ENCODE measurements around the gene ADAMTS16.
A peak's percentile ranks its signal among the peaks of the same experiment; 100 is the strongest.
"Not testable (repeated sequence)": the region's sequence is repeated elsewhere in the genome, so short reads cannot be mapped to it uniquely, and the experiment has no call there.

The ADAMTS16 gene

DNA sequence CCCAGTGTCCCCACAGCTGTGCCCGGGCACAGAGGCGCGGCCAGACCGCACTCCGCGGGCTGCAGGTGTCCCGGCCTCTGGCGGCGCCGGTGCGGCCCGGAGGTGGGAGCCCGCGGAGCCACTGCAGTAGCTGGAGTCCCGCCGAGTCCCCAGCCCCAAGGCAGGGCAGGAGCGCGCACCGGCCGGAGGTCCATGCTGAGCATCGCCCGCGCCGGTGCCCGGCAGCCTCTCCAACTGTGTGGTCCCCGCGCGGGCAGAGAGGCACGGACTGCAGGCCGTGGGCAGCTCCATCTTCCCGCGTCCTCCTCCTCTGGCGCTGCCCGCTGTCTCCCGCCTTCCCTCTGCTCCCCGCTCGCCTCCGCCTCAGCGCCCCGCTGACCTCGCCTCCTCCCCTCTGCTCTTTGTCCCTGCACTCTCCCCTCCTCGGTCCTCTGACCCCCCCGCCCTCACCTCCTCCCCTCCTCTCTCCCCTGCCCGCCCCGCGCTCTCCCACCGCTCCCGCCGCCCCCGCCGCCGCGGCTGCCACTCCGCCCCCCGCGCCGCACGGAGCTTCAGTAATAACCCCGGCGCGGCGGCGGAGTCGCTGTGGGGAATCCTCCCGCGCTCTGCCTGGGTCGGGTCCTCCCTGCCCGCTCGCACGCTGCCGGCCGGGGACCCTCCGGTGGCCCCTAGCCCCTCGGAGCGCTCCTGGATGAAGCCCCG, at the start of gene ADAMTS16:
ADAMTS16 (plus strand) TSS at position 554 of the 702 bp plus-strand sequence; CDS start at position 692, 138 bp downstream.
- no peak for DNase-seq

- DNase-seq = no peak
Measured at GRCh38 chr5:5092149-5092548, 48.0 kb upstream of the ADAMTS16 start.

- DNase-seq = no peak
Measured at GRCh38 chr5:5100635-5101034, 39.5 kb upstream of the ADAMTS16 start.

DNA sequence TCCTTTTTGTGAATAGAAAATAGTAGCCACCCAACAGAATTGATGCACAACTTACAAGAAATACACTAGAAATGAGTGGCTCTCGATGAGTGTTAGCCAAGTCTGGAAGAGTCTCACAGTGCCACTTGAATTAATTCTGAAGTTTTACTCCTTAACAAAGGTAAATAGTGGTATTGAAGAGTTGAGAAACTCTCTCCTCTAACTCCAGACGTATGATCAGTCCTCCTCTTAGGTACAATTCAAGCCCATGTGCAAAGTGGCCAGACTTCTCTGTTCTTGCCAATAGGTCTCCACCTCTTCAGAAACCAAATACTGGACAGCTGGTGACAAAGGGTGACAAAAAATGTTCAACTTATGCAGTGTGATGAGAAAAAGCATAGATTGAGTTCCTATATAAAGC, 38.5 kb upstream of the ADAMTS16 start:
- DNase-seq = no peak

DNA sequence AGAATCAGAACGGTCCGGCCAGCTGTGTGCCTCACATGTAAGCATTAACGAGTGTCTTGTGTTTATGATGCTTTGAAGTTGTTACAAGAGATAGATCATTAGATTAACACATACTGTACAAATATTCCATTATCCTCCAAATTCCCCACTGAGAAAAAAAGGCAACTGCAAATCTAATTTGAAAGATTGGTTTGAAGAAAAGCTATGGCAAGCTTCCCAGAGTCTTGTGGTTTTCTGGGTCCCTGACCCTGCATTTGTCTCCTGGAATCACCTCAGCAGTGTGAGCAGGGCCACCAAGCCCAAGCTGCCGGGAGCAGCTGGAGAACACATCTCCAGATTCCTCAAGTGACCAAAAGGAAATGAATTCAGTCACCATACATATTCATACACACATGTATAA, 36.9 kb upstream of the ADAMTS16 start:
- no peak for DNase-seq

- DNase-seq = no peak
Measured at GRCh38 chr5:5104550-5104949, 35.6 kb upstream of the ADAMTS16 start.

DNA sequence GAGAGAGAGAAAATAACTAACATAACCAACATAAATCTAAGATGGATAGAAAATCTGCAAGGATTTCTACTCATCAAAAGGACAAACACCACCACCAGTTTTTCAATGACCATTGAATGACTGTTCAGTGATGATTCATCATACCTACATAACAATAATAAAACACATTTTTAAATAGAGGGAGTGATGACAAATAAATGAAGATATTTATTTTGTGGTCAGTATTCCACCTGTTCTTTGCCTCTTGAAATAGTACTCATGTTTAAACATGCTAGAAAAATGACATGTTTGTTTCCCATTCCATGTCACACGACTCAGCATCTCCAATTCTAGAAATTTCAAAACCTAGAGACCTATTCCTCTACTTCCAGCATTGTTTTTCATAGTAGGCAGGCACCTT, 34.6 kb upstream of the ADAMTS16 start:
- DNase-seq = no peak

- no peak for DNase-seq
Measured at GRCh38 chr5:5116956-5117355, 23.2 kb upstream of the ADAMTS16 start.

DNA sequence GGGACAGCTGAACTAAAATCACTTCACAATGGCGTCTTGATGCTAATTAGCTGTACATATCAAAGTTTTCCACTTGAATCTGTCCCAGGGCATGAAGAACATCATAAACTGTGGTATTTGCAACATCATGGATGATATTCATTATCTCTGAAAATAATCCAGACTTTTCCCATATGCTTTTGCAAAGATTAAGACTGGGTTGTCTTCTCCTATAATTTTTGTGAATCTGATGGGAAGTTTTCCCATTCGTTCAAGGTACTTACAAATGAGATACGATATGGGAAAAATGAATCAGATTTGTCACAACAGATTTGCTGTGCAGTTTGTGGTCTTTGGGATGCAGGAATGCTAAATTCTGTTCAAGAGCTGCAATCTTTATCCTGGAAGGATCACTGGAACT, 17.4 kb upstream of the ADAMTS16 start:
- no peak for DNase-seq

GRCh38 chr5:5124231-5124630, 15.9 kb upstream of the ADAMTS16 start:
- DNase-seq = no peak

DNA sequence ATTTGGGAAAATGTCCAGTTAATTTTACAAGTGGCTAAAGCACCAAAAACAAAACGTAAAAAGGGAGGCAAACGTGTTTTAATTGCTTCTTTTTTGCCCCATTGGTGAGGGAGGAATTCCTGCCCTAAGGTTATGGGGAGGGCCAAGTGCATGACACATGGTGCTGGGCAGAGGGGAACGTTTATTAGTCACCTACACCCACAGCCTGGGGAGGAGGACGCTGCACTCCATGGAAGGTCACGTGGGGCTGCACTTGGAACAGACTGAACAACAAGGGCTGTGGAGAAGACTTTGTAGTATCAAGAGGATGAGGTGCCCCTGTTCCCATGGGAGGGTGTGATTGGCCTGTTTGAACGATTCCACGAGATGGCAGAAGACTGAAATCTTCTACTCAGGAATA, 13.7 kb upstream of the ADAMTS16 start:
- DNase-seq = no peak

DNA sequence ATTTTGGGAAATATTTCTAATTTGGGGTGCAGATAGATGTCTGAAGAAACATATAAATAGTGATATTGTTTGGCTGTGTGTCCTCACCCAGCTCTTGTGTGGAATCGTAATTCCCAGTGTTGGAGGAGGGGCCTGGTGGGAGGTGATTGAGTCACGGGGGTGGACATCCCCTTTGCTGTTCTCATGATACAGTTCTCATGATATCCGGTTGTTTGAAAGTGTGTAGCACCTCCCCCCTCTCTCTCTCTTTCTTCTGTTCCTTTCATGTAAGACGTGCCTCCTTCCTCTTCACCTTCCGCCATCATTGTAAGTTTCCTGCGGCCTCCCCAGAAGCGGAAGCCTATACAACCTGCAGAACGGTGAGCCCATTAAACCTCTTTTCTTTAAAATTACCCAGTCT, 11.4 kb upstream of the ADAMTS16 start:
- no peak for DNase-seq

- DNase-seq = no peak
Measured at GRCh38 chr5:5132234-5132633, 7.9 kb upstream of the ADAMTS16 start.

- DNase-seq = no peak
Measured at GRCh38 chr5:5132693-5133295, 7.3 kb upstream of the ADAMTS16 start.

- no peak for DNase-seq
Measured at GRCh38 chr5:5134107-5134506, 6.0 kb upstream of the ADAMTS16 start.

DNA sequence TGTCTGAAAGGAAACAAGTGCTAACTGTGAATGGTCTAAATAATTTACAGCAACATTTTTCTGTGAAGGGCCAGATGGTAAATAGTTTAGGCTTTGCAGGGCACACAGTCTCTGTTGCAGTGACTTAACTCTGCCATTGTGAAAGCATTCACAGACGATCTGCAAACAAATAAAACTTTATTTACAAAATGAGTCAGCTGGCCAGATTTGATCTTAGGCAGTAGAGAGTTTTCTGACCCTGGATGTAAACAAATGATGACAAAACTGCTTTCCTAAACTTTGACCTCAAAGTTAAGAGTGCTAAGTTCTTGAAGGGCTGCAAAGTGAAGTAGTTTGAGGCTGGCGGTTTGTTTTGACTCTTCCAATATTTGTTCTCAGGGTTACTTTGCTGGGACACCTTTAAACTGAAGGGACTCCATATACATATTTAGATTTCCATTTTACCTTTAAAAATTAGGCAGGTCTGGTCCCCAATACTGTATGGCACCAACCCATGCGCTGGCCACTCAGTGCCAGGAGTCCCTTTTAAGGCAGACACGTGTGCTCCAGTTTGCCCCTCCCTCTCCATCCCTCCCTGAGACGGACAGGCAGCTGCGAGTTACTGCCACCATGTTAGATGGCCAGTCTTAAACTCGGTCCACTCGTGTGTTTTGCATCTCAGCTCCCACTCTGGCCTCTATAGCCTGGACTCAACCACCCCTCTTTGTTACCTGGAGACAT, 4.0 kb upstream of the ADAMTS16 start:
- DNase-seq = no peak

DNA sequence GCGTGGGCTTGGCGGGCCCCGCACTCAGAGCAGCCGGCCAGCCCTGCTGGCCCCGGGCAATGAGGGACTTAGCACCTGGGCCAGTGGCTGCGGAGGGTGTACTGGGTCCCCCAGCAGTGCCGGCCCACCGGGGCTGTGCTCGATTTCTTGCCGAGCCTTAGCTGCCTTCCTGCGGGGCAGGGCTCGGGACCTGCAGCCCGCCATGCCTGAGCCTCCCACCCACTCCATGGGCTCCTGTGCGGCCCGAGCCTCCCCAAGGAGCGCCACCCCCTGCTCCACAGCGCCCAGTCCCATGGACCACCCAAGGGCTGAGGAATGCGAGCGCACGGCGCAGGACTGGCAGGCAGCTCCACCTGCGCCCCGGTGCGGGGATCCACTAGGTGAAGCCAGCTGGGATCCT, 2.3 kb upstream of the ADAMTS16 start:
- DNase-seq = not testable (repeated sequence)

DNA sequence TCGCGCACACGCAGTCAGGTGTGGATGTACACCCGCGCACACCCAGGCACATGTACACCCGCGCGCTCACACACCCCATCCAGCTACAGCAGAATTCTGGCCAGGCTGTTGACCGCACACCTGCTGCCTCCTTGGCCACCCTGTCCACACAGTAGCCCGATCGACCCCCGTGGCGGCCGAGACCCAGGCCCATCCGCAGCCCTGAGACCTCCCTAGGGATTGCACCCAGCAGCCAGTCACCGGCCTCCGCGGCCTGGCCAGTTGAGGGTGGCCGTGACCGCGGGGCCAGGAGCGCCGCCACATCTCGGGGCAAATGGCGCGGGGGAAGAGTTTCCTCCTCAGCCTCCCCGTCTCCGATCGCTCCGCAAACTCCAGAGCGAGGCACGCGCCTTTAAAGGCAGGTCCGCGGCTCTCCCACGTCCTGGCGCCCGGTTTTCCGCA, 774 bp upstream of the ADAMTS16 start:
- DNase-seq = no peak

GRCh38 chr5:5140479-5141338, 579 bp downstream of the ADAMTS16 start:
- no peak for DNase-seq

DNA sequence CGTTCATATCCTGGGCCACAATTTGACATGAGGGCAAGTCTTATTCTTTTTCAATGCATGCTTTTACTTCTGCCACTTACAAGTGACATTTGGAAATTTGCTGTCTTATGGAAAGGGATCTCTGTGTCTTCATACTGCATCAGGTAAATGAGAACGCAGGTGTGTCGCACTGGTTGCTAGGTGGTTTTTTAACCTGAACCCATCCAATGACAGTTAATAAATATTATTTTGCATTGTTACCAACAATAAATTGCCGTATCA, 1.1 kb downstream of the ADAMTS16 start:
- DNase-seq = no peak

DNA sequence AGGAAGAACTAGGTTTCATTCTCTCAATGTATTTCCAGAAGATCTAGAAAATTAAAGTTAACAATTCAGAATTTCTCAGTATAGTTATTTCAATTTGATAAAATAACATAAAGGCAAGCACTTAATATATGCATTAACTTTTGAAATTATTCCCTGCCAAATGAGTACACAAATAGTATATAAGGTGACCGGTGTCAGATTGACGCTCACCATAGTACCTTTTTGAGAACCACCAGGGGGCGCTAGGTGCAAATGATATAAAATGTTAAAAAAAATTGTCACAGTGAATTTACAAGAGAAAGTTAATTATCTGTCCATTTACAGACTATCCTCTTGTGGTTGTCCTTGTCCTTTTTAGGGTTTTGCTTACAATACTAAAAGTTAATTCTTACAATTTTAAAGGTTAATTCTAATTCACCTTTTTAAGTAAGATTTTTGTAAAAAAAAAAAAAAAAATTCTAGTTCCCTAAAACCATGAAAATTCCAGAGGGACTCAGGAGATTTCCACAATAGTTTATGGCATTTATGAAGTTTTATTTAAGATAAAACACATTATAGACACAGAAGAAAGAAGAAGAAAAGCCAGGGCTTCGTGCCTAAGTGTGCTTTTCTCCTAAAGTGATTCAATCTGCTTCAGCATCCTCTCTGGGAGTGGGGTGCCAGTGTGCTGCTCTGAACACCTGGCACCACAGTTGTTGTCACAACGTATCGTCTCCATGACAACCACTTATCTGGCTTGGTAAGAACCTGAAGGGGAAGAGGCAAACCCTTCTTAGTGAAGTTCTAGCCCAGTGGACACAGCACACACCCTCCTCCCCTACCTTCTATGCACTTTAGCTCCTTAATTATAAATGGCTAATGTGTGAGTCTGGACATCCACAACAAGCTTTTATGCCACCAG, 1.7 kb downstream of the ADAMTS16 start:
- peak; percentile 72 for DNase-seq

DNA sequence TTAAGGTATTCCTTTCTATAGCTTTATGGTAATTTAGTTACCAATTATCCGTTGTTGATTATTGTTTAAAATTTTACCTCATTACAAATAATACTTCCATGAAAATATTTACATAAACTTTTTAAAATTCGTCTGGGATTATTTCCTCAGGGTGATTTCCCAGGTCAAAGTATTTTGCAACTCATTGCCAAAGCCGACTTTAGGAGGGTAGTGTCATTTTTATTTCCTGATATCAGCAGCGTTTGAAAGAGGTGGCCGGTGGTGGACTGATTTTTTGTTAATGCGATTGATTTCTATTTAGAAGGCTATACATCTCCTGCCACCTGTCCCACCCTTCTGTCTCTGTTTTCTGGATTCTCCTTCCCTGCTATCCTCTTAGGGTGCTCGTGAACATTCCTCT, 4.3 kb downstream of the ADAMTS16 start:
- no peak for DNase-seq

Data from OCI-M1 (cell line).